D341Med (cell line): ENCODE data around the gene CCR3.

Source experiments
- DNase-seq: peaks from one replicate; pipeline ENCODE4 v3.0.0; 2012; ENCODE audit warnings: low spot score

The CCR3 gene

DNA sequence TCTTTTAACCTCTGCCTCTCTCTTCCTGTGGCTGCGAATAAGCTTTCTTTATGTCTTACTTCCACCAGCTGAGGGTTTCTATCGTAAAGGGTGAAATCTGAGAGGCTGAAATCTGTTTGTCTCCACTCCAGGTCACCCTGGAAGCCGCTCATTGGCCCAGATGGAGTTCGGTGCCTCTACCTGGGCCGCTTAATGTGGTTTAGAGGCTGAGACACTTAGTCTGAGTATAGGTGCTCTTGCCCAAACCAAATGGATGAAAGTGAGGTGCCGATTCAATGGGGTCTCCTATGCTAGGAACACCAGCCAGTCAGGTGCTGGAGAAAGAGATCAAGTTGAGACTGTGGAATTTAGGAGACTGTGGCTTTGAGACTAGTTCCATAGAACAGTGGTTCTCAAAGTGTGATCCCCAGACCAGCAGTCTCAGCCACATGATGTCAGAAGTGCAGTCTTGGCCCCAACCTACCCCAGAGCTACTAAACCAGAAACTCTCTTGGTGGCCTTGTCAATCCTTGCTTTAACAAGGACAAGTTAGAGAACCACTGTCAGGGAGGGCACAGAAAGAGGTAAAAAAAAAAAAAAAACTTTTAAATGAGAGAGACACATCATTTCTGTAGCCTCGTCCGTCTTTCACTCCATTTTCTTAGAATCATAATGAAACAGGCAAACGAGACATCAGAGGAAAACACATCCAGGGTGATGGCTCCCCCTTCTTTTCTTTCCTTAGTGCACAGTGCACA, 56.8 kb downstream of the CCR3 start:
- DNase-seq = no peak

DNA sequence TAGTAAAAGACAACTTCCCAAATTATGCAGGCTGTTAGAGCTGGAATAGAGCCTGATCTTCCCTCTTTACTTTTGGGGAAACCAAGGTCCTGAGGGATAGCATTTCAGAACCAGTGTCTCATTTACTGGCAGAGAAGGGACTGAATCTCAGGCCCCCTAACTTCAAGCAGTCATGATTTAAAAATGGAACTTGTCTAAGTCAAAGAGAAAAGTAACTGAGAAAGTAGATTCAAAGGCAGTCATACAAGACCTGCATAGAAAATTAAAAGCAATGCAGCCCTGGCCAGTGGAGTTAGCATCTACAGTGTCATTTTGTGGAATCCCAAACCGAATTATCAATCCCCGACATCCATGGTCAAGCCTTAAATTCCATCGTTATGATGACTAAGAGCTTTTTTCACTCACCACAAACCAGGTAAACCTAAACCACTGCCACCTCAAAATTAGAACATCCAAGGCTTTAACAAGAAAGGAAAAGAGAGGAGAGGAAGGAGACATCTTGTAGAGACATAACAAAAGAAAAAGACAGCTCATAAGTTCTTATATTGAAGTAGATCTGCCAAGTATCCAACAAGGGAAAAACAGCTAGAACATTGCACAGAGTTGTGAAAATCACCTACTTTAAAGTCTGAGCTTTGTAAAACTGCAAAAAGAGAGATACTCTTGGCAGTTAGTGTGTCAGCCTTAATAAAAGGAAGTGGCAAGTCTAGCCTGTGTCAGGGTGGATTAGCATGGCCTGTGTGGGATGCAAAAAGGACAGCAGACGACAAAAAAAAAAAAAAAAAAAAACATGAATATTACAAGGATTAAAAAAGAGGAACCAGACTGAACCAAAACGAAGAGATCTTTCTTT, 57.6 kb downstream of the CCR3 start:
- no peak for DNase-seq

DNA sequence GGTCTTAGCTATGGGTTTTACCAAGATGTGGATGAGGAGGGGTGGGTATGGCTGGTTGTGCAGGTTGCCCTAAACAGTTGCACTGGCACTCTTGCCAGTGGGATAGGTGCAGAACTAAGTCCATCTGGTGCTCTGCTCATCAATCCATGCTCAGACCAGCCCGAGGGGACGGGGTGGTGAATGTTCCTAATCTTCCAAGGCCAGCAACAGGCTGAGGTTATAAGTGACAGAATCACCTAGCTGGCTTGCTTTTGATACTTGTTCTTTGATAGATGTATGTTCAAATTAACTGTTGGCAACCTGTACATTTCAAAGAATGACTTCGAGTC, 58.2 kb downstream of the CCR3 start:
- no peak for DNase-seq

DNA sequence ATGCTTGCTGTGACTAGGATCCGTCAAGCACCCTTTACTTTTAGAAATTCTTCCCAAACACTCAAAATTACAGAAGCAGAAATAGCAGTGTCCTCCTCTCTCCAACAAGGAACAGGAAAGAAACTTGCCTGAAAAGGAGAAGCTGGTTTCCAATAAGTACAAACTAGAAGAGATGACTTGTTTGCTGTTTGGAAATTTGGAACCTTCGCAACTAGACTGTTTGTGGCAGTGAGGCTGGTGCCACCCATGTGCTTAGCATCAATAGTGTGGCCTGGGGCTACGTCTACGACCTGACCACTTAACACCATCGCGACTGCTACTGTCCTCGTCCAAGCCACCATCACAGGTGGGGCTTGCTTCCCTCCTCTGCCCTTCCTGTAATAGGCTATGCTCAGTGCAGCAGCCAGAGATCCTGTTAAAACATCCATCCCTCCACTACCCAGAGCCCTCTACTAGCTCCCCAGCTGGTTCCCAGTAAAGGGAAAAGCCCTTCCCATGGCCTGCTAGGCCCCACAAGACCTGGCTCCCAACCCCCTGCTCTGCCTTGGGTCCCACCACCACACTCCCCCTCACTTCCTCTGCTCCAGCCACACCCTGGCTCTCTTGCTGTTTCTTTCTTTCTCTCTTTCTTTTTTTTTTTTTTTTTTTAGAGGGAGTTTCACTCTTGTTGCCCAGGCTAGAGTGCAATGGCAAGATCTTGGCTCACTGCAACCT, 59.0 kb downstream of the CCR3 start:
- no peak for DNase-seq

DNA sequence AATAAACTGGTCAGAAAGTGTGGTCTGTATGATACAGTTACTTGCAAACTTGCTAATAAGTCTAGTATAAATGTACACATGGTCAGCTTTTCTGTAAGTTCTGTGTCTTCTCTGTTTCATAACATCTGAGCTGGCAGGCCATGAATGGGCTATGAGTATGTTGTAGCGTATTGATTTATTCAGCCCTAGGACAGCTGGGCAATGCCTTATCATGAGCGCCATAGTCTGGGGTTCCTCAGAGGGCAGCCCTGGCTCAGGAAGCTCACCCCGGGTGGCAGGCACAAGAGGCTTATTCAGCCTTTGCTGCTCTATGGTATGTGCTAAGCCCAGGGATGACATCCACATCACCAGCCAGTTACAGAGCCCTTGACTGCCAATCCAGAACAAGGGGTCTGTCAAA, 61.0 kb downstream of the CCR3 start:
- no peak for DNase-seq

DNA sequence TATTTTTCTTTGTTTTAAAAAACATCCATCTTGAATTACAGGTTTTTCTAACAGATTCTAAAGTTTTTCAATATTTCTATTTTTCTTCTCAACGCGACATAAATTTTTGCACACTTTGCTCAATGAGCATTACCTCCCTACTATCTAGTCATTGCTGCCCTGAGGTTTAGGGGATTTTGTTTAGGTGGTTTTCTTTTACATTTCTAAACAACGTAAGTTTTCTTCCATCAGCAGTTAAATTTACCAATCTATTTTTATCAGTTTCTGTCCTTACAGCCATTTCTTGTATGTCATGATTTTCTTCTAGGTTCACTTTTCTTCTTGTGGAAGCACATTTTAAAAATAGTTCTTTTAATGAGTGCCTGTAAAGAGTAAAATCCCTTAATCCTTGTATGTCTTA, 62.5 kb downstream of the CCR3 start:
- DNase-seq = no peak

DNA sequence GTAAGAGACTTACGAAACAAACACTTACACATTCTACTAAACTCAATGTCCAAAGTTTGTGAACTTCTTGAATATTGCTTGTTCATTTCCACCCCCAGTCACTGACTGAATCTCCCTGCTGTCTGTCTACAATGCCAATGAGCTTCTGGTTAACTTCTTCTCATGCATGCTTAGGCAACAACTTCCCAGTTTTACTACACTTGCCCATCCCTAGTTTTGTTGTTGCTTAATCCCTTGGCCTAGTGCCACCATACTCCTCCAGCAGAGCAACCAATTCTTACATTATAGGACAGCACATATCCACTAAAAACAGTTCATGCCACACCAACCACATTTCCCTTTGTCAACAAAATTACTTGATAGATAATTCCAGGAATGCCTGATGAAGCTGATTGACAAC, 70.7 kb downstream of the CCR3 start:
- no peak for DNase-seq

DNA sequence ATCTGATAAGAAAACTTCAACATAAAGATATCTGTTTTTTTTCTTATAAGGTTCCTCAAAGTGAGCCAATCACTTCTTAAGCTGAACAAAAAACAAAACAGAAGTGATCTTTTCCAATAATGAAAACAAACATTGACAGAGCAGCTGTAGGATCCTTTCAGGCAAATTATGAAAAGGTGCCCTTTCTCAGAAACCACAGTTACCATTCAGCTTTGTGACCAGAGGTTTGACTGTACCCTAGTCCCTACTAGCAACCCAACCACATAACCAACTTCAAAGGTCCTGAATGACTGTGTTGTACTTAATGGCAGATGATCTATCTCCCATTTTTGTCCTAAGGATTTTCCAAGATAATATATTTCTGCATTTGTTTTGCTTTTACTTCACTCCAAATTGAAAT, 72.3 kb downstream of the CCR3 start:
- DNase-seq = no peak

DNA sequence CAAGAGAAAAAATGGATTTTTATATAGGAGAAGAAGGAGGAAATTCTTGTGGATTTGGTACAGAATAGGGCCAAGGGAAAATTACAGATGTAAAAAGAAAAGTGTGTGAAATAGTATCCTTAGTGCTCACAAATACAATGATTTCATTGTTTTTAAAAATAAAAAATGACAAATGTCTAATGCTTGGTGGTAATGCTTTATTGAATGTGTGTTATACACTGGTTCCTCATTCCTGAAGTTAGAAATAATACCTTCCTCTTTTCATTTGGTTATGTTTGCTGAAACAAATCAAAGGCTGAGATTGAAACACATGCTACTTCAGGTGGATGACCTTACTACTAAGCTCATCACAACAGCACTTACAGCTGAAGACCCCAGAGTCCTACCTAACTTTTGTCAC, 73.9 kb downstream of the CCR3 start:
- no peak for DNase-seq
